Measurements from ENCODE around the gene EED.

The EED gene

GRCh38 chr11:86243396-86243795 lies 1.2 kb upstream of the EED start:
- no peak overlapping the region; the same call in 1 of the 2 replicates for H3K9ac ChIP-seq (ENCODE audit: low read length)

GRCh38 chr11:86244063-86244521 lies 461 bp upstream of the EED start:
- H3K4me2 ChIP-seq (ENCODE audit: low read length) = peak overlapping the region; percentile 75
- no peaks in the 10 kb centered on the region for H4K20me1 ChIP-seq (ENCODE audit: insufficient read depth, low read length)
- peak overlapping the region; percentile 87 for H3K27ac ChIP-seq (ENCODE audit: low read depth, low read length, poor library complexity, severe bottlenecking)
- H3K4me3 ChIP-seq (ENCODE audit: low read depth, low read length, poor library complexity, severe bottlenecking) = peak overlapping the region; percentile 87
- H3F3A ChIP-seq (ENCODE audit: insufficient read depth, low read length) = no peaks in the 10 kb centered on the region
- no peaks in the 10 kb centered on the region for H3K27me3 ChIP-seq (ENCODE audit: insufficient read depth, low read length)
- TF ChIP-seq EZH2 (IDR thresholded peaks at IDR 0.05; ENCODE audit: borderline replicate concordance, low read length) (no peak), CTCF (IDR thresholded peaks at IDR 0.05; ENCODE audit: low read length) (no peak)
- H3K9me2 ChIP-seq (ENCODE audit: low read depth, low read length) = no peaks in the 10 kb centered on the region
- no peaks in the 10 kb centered on the region; the same call in 1 of the 2 replicates for H3K36me3 ChIP-seq (ENCODE audit: insufficient read depth, low read length)
- peaks cover 43% of the 10 kb centered on the region for H3K4me1 ChIP-seq (ENCODE audit: insufficient read depth, low read length, severe bottlenecking)
- peaks cover 39% of the 10 kb centered on the region for H3K79me2 ChIP-seq (ENCODE audit: insufficient read depth, low read length)
- H3K9ac ChIP-seq (ENCODE audit: low read length) = peak overlapping the region; percentile 92
- 0 out of 2 replicates have a peak overlapping the region, but pooled peaks have one; percentile 4 for H2AFZ ChIP-seq (ENCODE audit: low read length)
- H3K9me3 ChIP-seq (ENCODE audit: low read length) = no peaks in the 10 kb centered on the region

More at GRCh38 chr11:86243396-86243795, 1.2 kb upstream of the EED start:
- no peaks in the 10 kb centered on the region for H3F3A ChIP-seq (ENCODE audit: insufficient read depth, low read length)
- no peaks in the 10 kb centered on the region for H3K9me3 ChIP-seq (ENCODE audit: low read length)
- H2AFZ ChIP-seq (ENCODE audit: low read length) = 0 out of 2 replicates have a peak overlapping the region, but pooled peaks have one; percentile 7
- no peak for TF ChIP-seq CTCF (IDR thresholded peaks at IDR 0.05; ENCODE audit: low read length)
- H4K20me1 ChIP-seq (ENCODE audit: insufficient read depth, low read length) = no peaks in the 10 kb centered on the region
- H3K9me2 ChIP-seq (ENCODE audit: low read depth, low read length) = no peaks in the 10 kb centered on the region
- H3K79me2 ChIP-seq (ENCODE audit: insufficient read depth, low read length) = peaks cover 32% of the 10 kb centered on the region
- peaks cover 36% of the 10 kb centered on the region for H3K4me1 ChIP-seq (ENCODE audit: insufficient read depth, low read length, severe bottlenecking)
- peak overlapping the region; percentile 87 for H3K4me3 ChIP-seq (ENCODE audit: low read depth, low read length, poor library complexity, severe bottlenecking)
- H3K36me3 ChIP-seq (ENCODE audit: insufficient read depth, low read length) = no peaks in the 10 kb centered on the region; the same call in 1 of the 2 replicates
- no peaks in the 10 kb centered on the region for H3K27me3 ChIP-seq (ENCODE audit: insufficient read depth, low read length)
- H3K4me2 ChIP-seq (ENCODE audit: low read length) = peak overlapping the region; percentile 75
- H3K27ac ChIP-seq (ENCODE audit: low read depth, low read length, poor library complexity, severe bottlenecking) = no peak overlapping the region

GRCh38 chr11:86245369-86246292 lies 1.1 kb downstream of the EED start:
- Histone ChIP-seq H4K20me1 (ENCODE audit: insufficient read depth, low read length) (no peaks in the 10 kb centered on the region), H3K4me2 (ENCODE audit: low read length) (peak overlapping the region; percentile 99), H2AFZ (ENCODE audit: low read length) (0 out of 2 replicates have a peak overlapping the region, but pooled peaks have one; percentile 16), H3K4me1 (ENCODE audit: insufficient read depth, low read length, severe bottlenecking) (peaks cover 58% of the 10 kb centered on the region), H3K36me3 (ENCODE audit: insufficient read depth, low read length) (no peaks in the 10 kb centered on the region; the same call in 1 of the 2 replicates), H3K4me3 (ENCODE audit: low read depth, low read length, poor library complexity, severe bottlenecking) (peak overlapping the region; percentile 87), H3F3A (ENCODE audit: insufficient read depth, low read length) (no peaks in the 10 kb centered on the region), H3K79me2 (ENCODE audit: insufficient read depth, low read length) (peaks cover 54% of the 10 kb centered on the region), H3K27me3 (ENCODE audit: insufficient read depth, low read length) (no peaks in the 10 kb centered on the region), H3K27ac (ENCODE audit: low read depth, low read length, poor library complexity, severe bottlenecking) (peak overlapping the region; percentile 63), H3K9ac (ENCODE audit: low read length) (peak overlapping the region; percentile 92), H3K9me2 (ENCODE audit: low read depth, low read length) (no peaks in the 10 kb centered on the region), H3K9me3 (ENCODE audit: low read length) (no peaks in the 10 kb centered on the region)
- no peak for TF ChIP-seq CTCF (IDR thresholded peaks at IDR 0.05; ENCODE audit: low read length)
- no peak for TF ChIP-seq EZH2 (IDR thresholded peaks at IDR 0.05; ENCODE audit: borderline replicate concordance, low read length)

All from OCI-LY1 (cell line).